B cell (primary cell): ENCODE data around the gene NCK1.

ENCODE experiments used
- CTCF ChIP-seq: fragments of 200-600 bp; IDR thresholded peaks from one replicate; pipeline ENCODE4 v1.8.0; 2022; ENCODE audit warnings: antibody characterized with exemption, mild to moderate bottlenecking
- EZH2 ChIP-seq: IDR thresholded peaks from 2 replicates; pipeline ENCODE4 v1.6.1; 2012; ENCODE audit warnings: borderline replicate concordance, low read depth, mild to moderate bottlenecking, moderate library complexity, low read length; ENCODE audit not compliant: insufficient read depth, poor library complexity, severe bottlenecking

GRCh38 chr3:136984837-136985236 lies 122.8 kb downstream of the NCK1 start:
- no peak for TF ChIP-seq CTCF
- TF ChIP-seq EZH2 = no peak
